GM23248 (cell line): Measurements from ENCODE around the gene SPTB.

Source experiments
- EZH2 ChIP-seq: fragments of 200-600 bp; sonication (generic); IDR thresholded peaks from 2 replicates; pipeline ENCODE4 v1.6.1; 2018; ENCODE audit warnings: antibody characterized with exemption, mild to moderate bottlenecking; ENCODE audit not compliant: insufficient read depth, poor library complexity, severe bottlenecking
- EZH2phosphoT487 ChIP-seq: fragments of 200-600 bp; sonication (generic); IDR thresholded peaks from 2 replicates; pipeline ENCODE4 v1.6.1; 2018; ENCODE audit warnings: antibody characterized with exemption, moderate library complexity, mild to moderate bottlenecking, low read depth; ENCODE audit not compliant: insufficient read depth

DNA sequence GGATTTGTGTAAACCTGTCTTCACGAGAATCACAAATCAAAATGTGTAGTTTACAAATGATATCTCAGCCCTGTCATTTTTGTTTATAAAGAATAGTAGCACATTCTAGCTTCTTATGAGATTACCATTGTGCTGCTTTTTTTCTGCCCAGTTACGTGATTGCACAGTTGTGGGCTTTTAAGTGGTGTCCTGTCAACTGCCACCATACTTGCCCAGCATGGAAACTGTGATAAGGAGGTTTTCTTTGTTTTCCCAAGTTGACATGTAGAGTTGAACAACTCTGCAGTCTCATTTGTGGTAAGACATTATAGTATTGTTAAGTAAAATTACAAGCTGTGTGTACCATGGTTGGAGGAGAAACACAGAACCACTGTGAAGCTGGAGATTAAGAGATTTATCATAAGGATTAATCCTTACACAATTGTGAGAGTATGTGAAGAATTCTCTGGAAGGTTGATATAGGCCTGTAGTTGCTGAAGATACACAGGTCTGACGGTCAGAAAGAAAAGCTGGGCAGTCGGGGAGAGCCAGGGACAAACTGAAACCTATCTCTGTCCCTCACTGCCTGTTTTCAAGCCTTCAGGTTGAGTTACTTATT lies 46.8 kb upstream of the SPTB start:
- TF ChIP-seq EZH2 (no peak), EZH2phosphoT487 (no peak)
